ENCODE data around the gene HIVEP3. TPM values are rescaled to one million over a fixed set of nuclear protein-coding genes. Genes with fewer than 3 reads are reported as not detected.

The HIVEP3 gene
- total and polyA plus RNA-seq, 11 donors = 3.2 to 11.9 (median 5.0) TPM

GRCh38 chr1:41887365-41887764 is 31.4 kb downstream of the HIVEP3 start:
- Histone ChIP-seq H3K9me3 (no peaks in the 10 kb centered on the region), H3K27ac (no peak overlapping the region), H3K4me3 (no peak overlapping the region), H3K36me3 (no peaks in the 10 kb centered on the region), H3K4me1 (peaks cover 0 to 54% (median 21%) of the 10 kb centered on the region in 12 donors), H3K27me3 (no peaks in the 10 kb centered on the region)
- 96 to 100% (median 99%) methylated on average over 1 of the region's 1 CpG for WGBS, 4 donors
- ATAC-seq = no peak
- no peak for DNase-seq
- TF ChIP-seq POLR2A (IDR thresholded peaks at IDR 0.05) (no peak), CTCF (IDR thresholded peaks at IDR 0.05) (no peak)
- intact Hi-C loops (cut with DNase I) = no loop called here

DNA sequence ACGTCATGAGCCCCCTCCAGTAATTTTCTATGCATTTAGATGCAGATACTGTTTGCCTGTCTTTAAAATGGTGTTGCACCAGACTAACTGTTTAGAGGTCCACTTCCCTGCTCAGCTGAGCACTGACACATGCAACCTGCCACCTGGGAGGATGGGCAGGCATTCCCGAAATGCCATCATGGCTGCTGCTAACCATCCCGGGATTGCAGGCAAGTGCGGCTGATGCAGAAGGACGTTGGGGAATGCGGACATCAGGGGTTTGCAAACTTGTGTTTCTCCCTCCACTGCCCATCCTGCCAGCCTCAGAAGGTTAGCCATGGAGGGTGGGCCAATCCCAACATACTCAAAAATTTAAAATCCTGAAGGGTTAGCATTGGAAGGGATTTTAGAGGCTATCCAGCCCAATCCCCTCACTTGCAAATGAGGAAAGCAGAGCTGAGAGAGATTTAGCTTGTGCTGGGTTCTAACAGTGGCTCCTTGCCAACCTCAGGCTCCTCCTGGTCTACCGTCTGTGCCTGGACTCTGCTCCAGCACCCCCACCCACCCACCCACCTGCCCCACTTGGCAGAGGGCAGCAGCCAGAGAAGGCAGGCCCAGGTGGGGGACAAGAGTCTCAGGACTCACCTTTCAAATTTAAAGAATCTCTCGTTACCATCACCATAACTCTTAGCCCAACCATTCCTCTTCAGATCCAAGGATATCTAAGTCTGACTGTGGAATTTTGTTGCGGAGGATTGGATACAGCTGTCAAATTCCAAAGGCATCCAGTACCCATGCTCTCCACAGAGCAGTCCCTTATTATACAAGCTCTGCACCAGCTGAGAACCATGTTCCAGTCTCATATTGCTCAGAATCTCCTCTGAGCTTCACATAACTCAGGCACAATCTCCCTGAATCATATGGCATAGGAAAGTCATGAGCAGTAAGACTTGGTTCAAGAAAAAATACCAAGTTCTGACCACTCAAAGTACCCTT is 34.2 kb downstream of the HIVEP3 start:
- peak overlapping the region in 6 of 12 donors; percentile 52 to 70 (median 66) for H3K27ac ChIP-seq
- no peak for ATAC-seq

GRCh38 chr1:41883507-41883906 is 35.2 kb downstream of the HIVEP3 start:
- Histone ChIP-seq H3K27ac (peak overlapping the region in 9 of 12 donors; percentile 52 to 77 (median 68)), H3K9me3 (no peaks in the 10 kb centered on the region), H3K36me3 (no peaks in the 10 kb centered on the region), H3K4me3 (no peak overlapping the region), H3K27me3 (no peaks in the 10 kb centered on the region), H3K4me1 (peaks cover 0 to 62% (median 23%) of the 10 kb centered on the region in 12 donors)
- no peak for TF ChIP-seq CTCF (IDR thresholded peaks at IDR 0.05)
- TF ChIP-seq POLR2A (IDR thresholded peaks at IDR 0.05) = no peak
- DNase-seq (peak in 1 of 5 donors; percentile 54), ATAC-seq (peak in 3 of 4 donors; percentile 33 to 60 (median 49))
- intact Hi-C loops (cut with DNase I) = loop anchor here in 2 of 10 donors (5.0 kb wide), 2 partner anchors 34 to 71 kb away; partner anchors contain the start of gene HIVEP3 (in 1 of the 2)
- 46 to 65% (median 58%) methylated on average over 3 of the region's 3 CpGs for WGBS, 4 donors

More for the DNA sequence above, 34.2 kb downstream of the HIVEP3 start:
- Histone ChIP-seq H3K27me3 (no peaks in the 10 kb centered on the region), H3K4me1 (peaks cover 0 to 54% (median 23%) of the 10 kb centered on the region in 12 donors), H3K4me3 (no peak overlapping the region), H3K9me3 (no peaks in the 10 kb centered on the region), H3K36me3 (no peaks in the 10 kb centered on the region)
- no peak for TF ChIP-seq CTCF (IDR thresholded peaks at IDR 0.05)
- no peak for TF ChIP-seq POLR2A (IDR thresholded peaks at IDR 0.05)
- 62 to 85% (median 69%) methylated on average over 8 to 9 of the region's 9 CpGs for WGBS, 4 donors
- DNase-seq = no peak
- intact Hi-C loops (cut with DNase I) = loop anchor here in 2 of 10 donors (5.0 kb wide), 2 partner anchors 33 to 72 kb away; partner anchors contain the start of gene HIVEP3 (in 1 of the 2)

DNA sequence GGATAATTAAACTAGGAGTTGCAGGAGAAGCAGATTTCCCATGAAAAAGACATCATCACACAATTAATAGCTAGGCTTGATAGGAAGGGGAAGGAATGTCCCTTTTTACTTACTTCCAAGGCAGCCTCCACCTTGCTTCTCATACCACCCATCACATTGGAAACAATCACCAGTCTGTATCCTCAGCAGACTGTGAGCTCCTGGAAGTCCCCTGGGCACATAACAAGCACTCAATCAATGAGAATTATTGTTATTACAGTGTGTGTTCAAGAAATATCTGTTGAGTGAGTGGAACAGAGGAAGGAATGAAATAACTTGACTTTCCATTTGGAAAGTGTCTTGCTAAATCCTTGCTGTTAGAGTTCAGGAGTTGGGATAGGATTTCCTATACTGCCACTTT is 36.2 kb downstream of the HIVEP3 start:
- Histone ChIP-seq H3K4me3 (no peak overlapping the region), H3K27me3 (no peaks in the 10 kb centered on the region), H3K9me3 (no peaks in the 10 kb centered on the region), H3K4me1 (peaks cover 0 to 70% (median 26%) of the 10 kb centered on the region in 12 donors), H3K36me3 (no peaks in the 10 kb centered on the region), H3K27ac (peak overlapping the region; percentile 50 to 77 (median 66))
- TF ChIP-seq CTCF (IDR thresholded peaks at IDR 0.05) (no peak), POLR2A (IDR thresholded peaks at IDR 0.05) (no peak)
- DNase-seq (no peak), ATAC-seq (no peak)
- intact Hi-C loops (cut with DNase I) = loop anchor here in 2 of 10 donors (5.0 kb wide), 2 partner anchors 35 to 70 kb away; partner anchors contain the start of gene HIVEP3 (in 1 of the 2)

All from heart left ventricle (tissue), 16 donors.